Activated CD4-positive, alpha-beta T cell treated with anti-CD3 and anti-CD28 coated beads for 1 hour (primary cell): ENCODE measurements around the gene SVEP1.

Source experiments
- DNase-seq: peaks from one replicate; pipeline ENCODE4 v3.0.0-alpha.2; 2020

The SVEP1 gene

GRCh38 chr9:110520120-110520701 is 59.3 kb downstream of the SVEP1 start:
- DNase-seq: no peak

GRCh38 chr9:110517483-110517882 is 62.1 kb downstream of the SVEP1 start:
- DNase-seq: no peak

GRCh38 chr9:110514897-110515296 is 64.6 kb downstream of the SVEP1 start:
- DNase-seq: no peak

GRCh38 chr9:110512817-110513216 is 66.7 kb downstream of the SVEP1 start:
- DNase-seq: no peak

- DNase-seq: no peak
Measured at GRCh38 chr9:110509792-110510191, 69.7 kb downstream of the SVEP1 start.

- DNase-seq: no peak
Measured at GRCh38 chr9:110502842-110503241, 76.7 kb downstream of the SVEP1 start.

- DNase-seq: no peak
Measured at GRCh38 chr9:110499608-110500007, 79.9 kb downstream of the SVEP1 start.

GRCh38 chr9:110487196-110487595 is 92.3 kb downstream of the SVEP1 start:
- DNase-seq: no peak

GRCh38 chr9:110486218-110486617 is 93.3 kb downstream of the SVEP1 start:
- no peak for DNase-seq

- DNase-seq: no peak
Measured at GRCh38 chr9:110479481-110479880, 100.1 kb downstream of the SVEP1 start.

- DNase-seq: no peak
Measured at GRCh38 chr9:110476251-110476650, 103.3 kb downstream of the SVEP1 start.

GRCh38 chr9:110472111-110472510 is 107.4 kb downstream of the SVEP1 start:
- no peak for DNase-seq

GRCh38 chr9:110468950-110469349 is 110.6 kb downstream of the SVEP1 start:
- DNase-seq: no peak

GRCh38 chr9:110465190-110465589 is 114.4 kb downstream of the SVEP1 start:
- no peak for DNase-seq

- DNase-seq: no peak
Measured at GRCh38 chr9:110464321-110464720, 115.2 kb downstream of the SVEP1 start.

- no peak for DNase-seq
Measured at GRCh38 chr9:110463499-110463898, 116.0 kb downstream of the SVEP1 start.

GRCh38 chr9:110457245-110457644 is 122.3 kb downstream of the SVEP1 start:
- no peak for DNase-seq

- no peak for DNase-seq
Measured at GRCh38 chr9:110456681-110457080, 122.9 kb downstream of the SVEP1 start.

- DNase-seq: no peak
Measured at GRCh38 chr9:110455860-110456259, 123.7 kb downstream of the SVEP1 start.

- DNase-seq: no peak
Measured at GRCh38 chr9:110452227-110452801, 127.2 kb downstream of the SVEP1 start.

- no peak for DNase-seq
Measured at GRCh38 chr9:110451726-110452125, 127.8 kb downstream of the SVEP1 start.

- no peak for DNase-seq
Measured at GRCh38 chr9:110447476-110447875, 132.1 kb downstream of the SVEP1 start.

GRCh38 chr9:110446171-110446570 is 133.4 kb downstream of the SVEP1 start:
- no peak for DNase-seq

- no peak for DNase-seq
Measured at GRCh38 chr9:110444911-110445310, 134.6 kb downstream of the SVEP1 start.

- no peak for DNase-seq
Measured at GRCh38 chr9:110443866-110444220, 135.7 kb downstream of the SVEP1 start.
